NCI-H1048 (cell line): ENCODE measurements around the gene CYP46A1.
"Not testable (repeated sequence)": the region's sequence is repeated elsewhere in the genome, so short reads cannot be mapped to it uniquely, and the experiment has no call there.

ENCODE experiments used
- DNase-seq: peaks from one replicate; lab custom pipeline; 2025; lab: John Stamatoyannopoulos, UW

CYP46A1 gene

GRCh38 chr14:99683619-99684409, at the start of gene CYP46A1:
Gene CYP46A1 (plus strand): TSS chr14:99684298. CDS start chr14:99684418, 120 bp downstream.
- DNase-seq = peak; percentile 99

- DNase-seq = no peak
These were observed 49.7 kb upstream of the CYP46A1 start for GRCh38 chr14:99634443-99634842.

GRCh38 chr14:99635116-99635515, 49.0 kb upstream of the CYP46A1 start:
- no peak for DNase-seq

- no peak for DNase-seq
These were observed 47.6 kb upstream of the CYP46A1 start for GRCh38 chr14:99636487-99636886.

- DNase-seq = no peak
These were observed 46.5 kb upstream of the CYP46A1 start for GRCh38 chr14:99637624-99638023.

- DNase-seq = not testable (repeated sequence)
These were observed 41.3 kb upstream of the CYP46A1 start for GRCh38 chr14:99642771-99643170.

GRCh38 chr14:99643343-99643742, 40.8 kb upstream of the CYP46A1 start:
- DNase-seq = no peak

- DNase-seq = no peak
These were observed 40.0 kb upstream of the CYP46A1 start for GRCh38 chr14:99644035-99644587.

GRCh38 chr14:99644723-99645544, 39.2 kb upstream of the CYP46A1 start, which contains the start of gene HHIPL1:
Gene HHIPL1 (plus strand): TSS chr14:99645129. CDS start chr14:99645208, 79 bp downstream.
- DNase-seq = no peak

GRCh38 chr14:99645545-99646505, 38.3 kb upstream of the CYP46A1 start:
- DNase-seq = no peak

- no peak for DNase-seq
These were observed 36.7 kb upstream of the CYP46A1 start for GRCh38 chr14:99647411-99647810.

- no peak for DNase-seq
These were observed 35.9 kb upstream of the CYP46A1 start for GRCh38 chr14:99648027-99648784.

- no peak for DNase-seq
These were observed 34.9 kb upstream of the CYP46A1 start for GRCh38 chr14:99649219-99649618.

- DNase-seq = no peak
These were observed 34.5 kb upstream of the CYP46A1 start for GRCh38 chr14:99649643-99650042.

- no peak for DNase-seq
These were observed 33.9 kb upstream of the CYP46A1 start for GRCh38 chr14:99650189-99650588.

- DNase-seq = no peak
These were observed 31.9 kb upstream of the CYP46A1 start for GRCh38 chr14:99651953-99652746.

- no peak for DNase-seq
These were observed 29.7 kb upstream of the CYP46A1 start for GRCh38 chr14:99654235-99654985.

- DNase-seq = no peak
These were observed 28.6 kb upstream of the CYP46A1 start for GRCh38 chr14:99655521-99655920.

- no peak for DNase-seq
These were observed 27.9 kb upstream of the CYP46A1 start for GRCh38 chr14:99656171-99656570.
